Smooth muscle cell (in vitro differentiated cells): ENCODE results near the gene DPP6. TPM values are rescaled to one million over a fixed set of nuclear protein-coding genes. Genes with fewer than 3 reads are reported as not detected.
A peak's percentile ranks its signal among the peaks of the same experiment; 100 is the strongest.
"Not testable (repeated sequence)": the region's sequence is repeated elsewhere in the genome, so short reads cannot be mapped to it uniquely, and the experiment has no call there.

Experiments
- DNase-seq: peaks from one replicate; lab custom pipeline; 2025; ENCODE audit not compliant: unreplicated experiment; lab: John Stamatoyannopoulos, UW
- H2AFZ ChIP-seq: fragments of 200-600 bp; sonication (generic); 2 replicates; pipeline ENCODE4 v1.6.0; 2016; ENCODE audit warnings: antibody characterized with exemption, low read depth, mild to moderate bottlenecking
- H3F3A ChIP-seq: fragments of 200-600 bp; sonication (generic); 2 replicates; pipeline ENCODE4 v1.6.0; 2017; ENCODE audit warnings: antibody characterized with exemption, low read depth
- H3K27ac ChIP-seq: fragments of 200-600 bp; sonication (generic); 2 replicates; pipeline ENCODE4 v1.5.1; 2016; ENCODE audit warnings: low read depth, mild to moderate bottlenecking
- H3K27me3 ChIP-seq: fragments of 200-600 bp; sonication (generic); 2 replicates; pipeline ENCODE4 v1.6.1; 2016; ENCODE audit warnings: low read depth, mild to moderate bottlenecking
- H3K36me3 ChIP-seq: fragments of 200-600 bp; sonication (generic); 2 replicates; pipeline ENCODE4 v1.5.1; 2016; ENCODE audit warnings: low read depth
- H3K4me1 ChIP-seq: fragments of 200-600 bp; sonication (generic); 2 replicates; pipeline ENCODE4 v1.5.1; 2016; ENCODE audit warnings: low read depth
- H3K4me2 ChIP-seq: fragments of 200-600 bp; sonication (generic); 2 replicates; pipeline ENCODE4 v1.6.0; 2016; ENCODE audit warnings: mild to moderate bottlenecking
- H3K4me3 ChIP-seq: fragments of 200-600 bp; sonication (generic); 2 replicates; pipeline ENCODE4 v1.5.1; 2016; ENCODE audit warnings: mild to moderate bottlenecking
- H3K79me2 ChIP-seq: fragments of 200-600 bp; sonication (generic); 2 replicates; pipeline ENCODE4 v1.6.0; 2016; ENCODE audit warnings: low read depth, mild to moderate bottlenecking
- H3K9ac ChIP-seq: fragments of 200-600 bp; sonication (generic); 2 replicates; pipeline ENCODE4 v1.6.0; 2016; ENCODE audit warnings: low read depth
- H3K9me3 ChIP-seq: fragments of 200-600 bp; sonication (generic); replicated peaks from 2 replicates; pipeline ENCODE4 v1.5.1; 2016; ENCODE audit warnings: low read depth
- H4K20me1 ChIP-seq: fragments of 200-600 bp; sonication (generic); 2 replicates; pipeline ENCODE4 v1.6.0; 2016; ENCODE audit warnings: low read depth
- CTCF ChIP-seq: fragments of 200-600 bp; sonication (generic); IDR thresholded peaks from 2 replicates; pipeline ENCODE4 v1.5.1; 2017; ENCODE audit warnings: borderline replicate concordance, mild to moderate bottlenecking, antibody characterized with exemption; ENCODE audit not compliant: insufficient read depth, poor library complexity, severe bottlenecking
- WGBS: methylation state at CpG from one replicate; pipeline ENCODE4 v1.1.7; 2016; ENCODE audit warnings: low lambda C conversion rate; 5-methylcytosine and 5-hydroxymethylcytosine counted together
- polyA plus RNA-seq: library from polyadenylated mRNA; unstranded; fragments of >200 nt; fragmentation: Nextera tagmentation; extraction: Ambion mirVana; gene quantifications from 2 replicates; pipeline ENCODE4 v1.2.1, GENCODE V29; 2016
- total RNA-seq: library from RNA; depleted of rRNA; stranded (reverse); fragments of >200 nt; gene quantifications from 2 replicates; pipeline ENCODE4 v1.2.3, GENCODE V29; 2014

The DPP6 gene
- total and polyA plus RNA-seq, 2 experiments from 2014 or later = 0.72 TPM; not detected in 1

- no peak for TF ChIP-seq CTCF
- DNase-seq = no peak
- WGBS = 82% methylated on average over 6 of the region's 6 CpGs
Observed at GRCh38 chr7:154918741-154919140, 866.5 kb downstream of the DPP6 start.

GRCh38 chr7:154919344-154920225, 867.4 kb downstream of the DPP6 start:
- 87% methylated on average over 11 of the region's 11 CpGs for WGBS
- Histone ChIP-seq H2AFZ (no peak overlapping the region), H3F3A (no peaks in the 10 kb centered on the region), H3K9ac (no peak overlapping the region), H3K4me2 (no peak overlapping the region), H3K36me3 (no peaks in the 10 kb centered on the region), H3K79me2 (no peaks in the 10 kb centered on the region), H3K4me3 (no peak overlapping the region), H3K27ac (no peak overlapping the region), H4K20me1 (no peaks in the 10 kb centered on the region), H3K4me1 (no peaks in the 10 kb centered on the region), H3K9me3 (no peaks in the 10 kb centered on the region), H3K27me3 (peaks cover 4% of the 10 kb centered on the region)
- no peak for TF ChIP-seq CTCF
- DNase-seq = no peak

More at GRCh38 chr7:154918741-154919140, 866.5 kb downstream of the DPP6 start:
- Histone ChIP-seq H3K27ac (no peak overlapping the region), H3F3A (no peaks in the 10 kb centered on the region), H2AFZ (no peak overlapping the region), H4K20me1 (no peaks in the 10 kb centered on the region), H3K36me3 (no peaks in the 10 kb centered on the region), H3K9me3 (no peaks in the 10 kb centered on the region), H3K4me2 (no peak overlapping the region), H3K9ac (no peak overlapping the region), H3K4me1 (no peaks in the 10 kb centered on the region), H3K27me3 (peaks cover 4% of the 10 kb centered on the region), H3K79me2 (no peaks in the 10 kb centered on the region), H3K4me3 (no peak overlapping the region)

GRCh38 chr7:154922472-154922871, 870.3 kb downstream of the DPP6 start:
- H3K36me3 ChIP-seq, H3K9ac ChIP-seq, DNase-seq, H3K4me2 ChIP-seq, H3K79me2 ChIP-seq, H3F3A ChIP-seq, H4K20me1 ChIP-seq, H3K4me1 ChIP-seq, H3K9me3 ChIP-seq, H3K27ac ChIP-seq, H2AFZ ChIP-seq, H3K27me3 ChIP-seq, H3K4me3 ChIP-seq: not testable (repeated sequence)
- 83% methylated on average over 2 of the region's 2 CpGs for WGBS

GRCh38 chr7:154927624-154928125, 875.5 kb downstream of the DPP6 start:
- TF ChIP-seq CTCF = peak; percentile 63
- H3K9ac ChIP-seq = no peak overlapping the region
- no peaks in the 10 kb centered on the region for H3K4me1 ChIP-seq
- DNase-seq = peak; percentile 4
- no peaks in the 10 kb centered on the region for H3K79me2 ChIP-seq
- no peaks in the 10 kb centered on the region for H3K36me3 ChIP-seq
- H3K4me3 ChIP-seq = peak overlapping the region; percentile 58
- H4K20me1 ChIP-seq = no peaks in the 10 kb centered on the region
- H2AFZ ChIP-seq = peak overlapping the region; percentile 86
- H3K27ac ChIP-seq = peak overlapping the region; percentile 20
- no peaks in the 10 kb centered on the region for H3F3A ChIP-seq
- peaks cover 4% of the 10 kb centered on the region for H3K27me3 ChIP-seq
- H3K9me3 ChIP-seq = no peaks in the 10 kb centered on the region
- H3K4me2 ChIP-seq = peak overlapping the region; percentile 87
- 15% methylated on average over 5 of the region's 5 CpGs for WGBS
